GM12875 (cell line): ENCODE measurements around the gene ST14.
"Not testable (repeated sequence)": the region's sequence is repeated elsewhere in the genome, so short reads cannot be mapped to it uniquely, and the experiment has no call there.

ENCODE experiments used
- H3K4me3 ChIP-seq: one replicate; pipeline ENCODE4 v1.5.1; 2011; ENCODE audit warnings: low read depth, low read length, control low read depth
- TF ChIP-seq, protein P1 (sequence below): IDR thresholded peaks from 2 replicates; pipeline ENCODE4 v1.5.1; 2011; ENCODE audit warnings: low read depth, mild to moderate bottlenecking, control low read depth, inconsistent platforms, low read length, moderate library complexity, borderline replicate concordance; ENCODE audit not compliant: insufficient read depth

ST14 gene

DNA sequence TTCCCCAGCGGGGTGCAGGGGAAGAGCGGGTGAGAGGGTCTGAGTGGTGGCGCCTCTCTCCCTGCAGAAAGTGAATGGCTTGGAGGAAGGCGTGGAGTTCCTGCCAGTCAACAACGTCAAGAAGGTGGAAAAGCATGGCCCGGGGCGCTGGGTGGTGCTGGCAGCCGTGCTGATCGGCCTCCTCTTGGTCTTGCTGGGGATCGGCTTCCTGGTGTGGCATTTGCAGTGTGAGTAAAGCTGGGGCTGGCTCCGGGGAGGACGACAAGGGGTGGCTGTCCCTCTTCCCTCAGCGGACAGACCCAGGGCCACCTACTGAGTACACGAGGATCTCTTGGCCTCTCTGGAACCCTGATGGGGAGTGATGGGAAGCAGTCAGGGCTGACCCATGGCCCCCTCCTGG is 28.5 kb downstream of the ST14 start:
- H3K4me3 ChIP-seq = no peak overlapping the region

GRCh38 chr11:130188585-130189347 is 29.2 kb downstream of the ST14 start:
- TF ChIP-seq, protein P1, sequence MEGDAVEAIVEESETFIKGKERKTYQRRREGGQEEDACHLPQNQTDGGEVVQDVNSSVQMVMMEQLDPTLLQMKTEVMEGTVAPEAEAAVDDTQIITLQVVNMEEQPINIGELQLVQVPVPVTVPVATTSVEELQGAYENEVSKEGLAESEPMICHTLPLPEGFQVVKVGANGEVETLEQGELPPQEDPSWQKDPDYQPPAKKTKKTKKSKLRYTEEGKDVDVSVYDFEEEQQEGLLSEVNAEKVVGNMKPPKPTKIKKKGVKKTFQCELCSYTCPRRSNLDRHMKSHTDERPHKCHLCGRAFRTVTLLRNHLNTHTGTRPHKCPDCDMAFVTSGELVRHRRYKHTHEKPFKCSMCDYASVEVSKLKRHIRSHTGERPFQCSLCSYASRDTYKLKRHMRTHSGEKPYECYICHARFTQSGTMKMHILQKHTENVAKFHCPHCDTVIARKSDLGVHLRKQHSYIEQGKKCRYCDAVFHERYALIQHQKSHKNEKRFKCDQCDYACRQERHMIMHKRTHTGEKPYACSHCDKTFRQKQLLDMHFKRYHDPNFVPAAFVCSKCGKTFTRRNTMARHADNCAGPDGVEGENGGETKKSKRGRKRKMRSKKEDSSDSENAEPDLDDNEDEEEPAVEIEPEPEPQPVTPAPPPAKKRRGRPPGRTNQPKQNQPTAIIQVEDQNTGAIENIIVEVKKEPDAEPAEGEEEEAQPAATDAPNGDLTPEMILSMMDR = no peak
- no peak overlapping the region for H3K4me3 ChIP-seq

More for the DNA sequence above, 28.5 kb downstream of the ST14 start:
- TF ChIP-seq, protein P1 = no peak

DNA sequence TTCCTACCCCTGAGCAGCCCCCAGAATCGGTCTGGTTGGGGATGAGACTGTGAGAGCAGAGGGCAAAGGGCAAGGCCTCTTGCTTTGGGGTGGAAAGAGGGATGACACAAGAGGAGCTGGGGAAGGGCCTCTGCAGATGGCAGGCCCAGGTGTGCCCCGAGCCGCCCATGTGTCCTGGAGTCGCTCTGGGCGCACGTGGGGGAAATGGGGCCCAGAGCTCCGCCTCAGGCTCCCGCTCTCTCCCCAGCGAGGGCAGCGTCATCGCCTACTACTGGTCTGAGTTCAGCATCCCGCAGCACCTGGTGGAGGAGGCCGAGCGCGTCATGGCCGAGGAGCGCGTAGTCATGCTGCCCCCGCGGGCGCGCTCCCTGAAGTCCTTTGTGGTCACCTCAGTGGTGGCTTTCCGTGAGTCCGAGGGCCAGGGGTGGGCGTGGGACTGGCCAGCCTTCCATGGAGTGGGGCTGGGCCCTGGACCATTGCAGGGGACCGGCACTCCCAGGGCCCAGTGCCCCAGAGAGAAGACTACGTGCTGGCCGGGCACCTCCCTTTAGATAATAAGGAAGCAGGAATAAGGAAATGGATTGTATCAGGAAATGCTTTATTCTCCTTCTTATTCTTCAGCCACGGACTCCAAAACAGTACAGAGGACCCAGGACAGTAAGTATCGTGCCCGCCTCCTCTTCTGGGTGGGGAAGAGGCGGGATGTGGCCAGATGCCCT is 30.1 kb downstream of the ST14 start:
- TF ChIP-seq, protein P1 = no peak
- no peak overlapping the region for H3K4me3 ChIP-seq

DNA sequence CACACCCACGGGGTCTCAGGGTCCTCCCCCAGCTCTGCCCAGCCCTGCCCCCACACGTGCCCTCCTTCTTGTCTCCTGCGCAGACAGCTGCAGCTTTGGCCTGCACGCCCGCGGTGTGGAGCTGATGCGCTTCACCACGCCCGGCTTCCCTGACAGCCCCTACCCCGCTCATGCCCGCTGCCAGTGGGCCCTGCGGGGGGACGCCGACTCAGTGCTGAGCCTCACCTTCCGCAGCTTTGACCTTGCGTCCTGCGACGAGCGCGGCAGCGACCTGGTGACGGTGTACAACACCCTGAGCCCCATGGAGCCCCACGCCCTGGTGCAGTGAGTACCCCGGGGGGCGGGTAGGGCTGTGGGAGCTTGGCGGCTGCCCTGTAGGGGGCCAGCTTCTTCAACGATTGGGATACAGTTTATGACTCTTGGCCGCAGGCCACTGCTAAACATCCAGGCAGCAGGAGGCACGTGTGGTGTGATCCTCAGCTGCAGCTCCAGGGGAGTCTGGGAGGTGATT is 30.8 kb downstream of the ST14 start:
- no peak overlapping the region for H3K4me3 ChIP-seq
- TF ChIP-seq, protein P1 = no peak

- no peak overlapping the region for H3K4me3 ChIP-seq
- TF ChIP-seq, protein P1 = no peak
Observed at GRCh38 chr11:130191896-130192295, 32.3 kb downstream of the ST14 start.

- H3K4me3 ChIP-seq = no peak overlapping the region
- TF ChIP-seq, protein P1 = no peak
Observed at GRCh38 chr11:130192845-130193267, 33.3 kb downstream of the ST14 start.

DNA sequence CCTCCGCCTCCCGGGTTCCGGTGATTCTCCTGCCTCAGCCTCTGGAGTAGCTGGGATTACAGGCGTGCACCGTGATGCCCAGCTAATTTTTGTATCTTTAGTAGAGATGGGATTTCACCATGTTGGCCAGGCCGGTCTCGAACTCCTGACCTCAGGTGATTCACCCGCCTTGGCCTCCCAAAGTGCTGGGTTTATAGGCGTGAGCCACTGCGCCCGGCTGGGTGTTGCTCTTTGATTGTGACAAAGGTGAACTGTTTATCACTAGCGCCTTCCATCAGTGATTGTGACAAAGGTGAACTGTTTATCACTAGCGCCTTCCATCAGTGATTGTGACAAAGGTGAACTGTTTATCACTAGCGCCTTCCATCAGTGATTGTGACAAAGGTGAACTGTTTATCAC is 34.0 kb downstream of the ST14 start:
- H3K4me3 ChIP-seq = not testable (repeated sequence)
